Mesothelial cell of epicardium (in vitro differentiated cells): ENCODE data around the gene FLT4. TPM values are rescaled to one million over a fixed set of nuclear protein-coding genes. Genes with fewer than 3 reads are reported as not detected.

Experiments used
- DNase-seq, 2 experiments: peaks; one replicate each; pipeline ENCODE4 v3.0.0; 2021; ENCODE audit warnings: low spot score in 2 of 2; ENCODE audit not compliant: unreplicated experiment in 2 of 2
- H3K27ac Mint-ChIP-seq: 2 replicates; pipeline ENCODE4 v1.8.0; 2021; ENCODE audit warnings: mixed read lengths
- H3K27me3 Mint-ChIP-seq: 2 replicates; pipeline ENCODE4 v1.8.0; 2021; ENCODE audit warnings: low read depth, mixed read lengths
- H3K36me3 Mint-ChIP-seq: 2 replicates; pipeline ENCODE4 v1.8.0; 2021; ENCODE audit warnings: mixed read lengths
- H3K4me1 Mint-ChIP-seq: 2 replicates; pipeline ENCODE4 v1.8.0; 2021; ENCODE audit warnings: mixed read lengths
- H3K4me3 Mint-ChIP-seq: 2 replicates; pipeline ENCODE4 v1.8.0; 2021; ENCODE audit warnings: mild to moderate bottlenecking, moderate library complexity, mixed read lengths
- H3K9me3 Mint-ChIP-seq: 2 replicates; pipeline ENCODE4 v1.8.0; 2021; ENCODE audit warnings: mixed read lengths
- total RNA-seq: library from RNA; stranded (reverse); gene quantifications from 3 replicates; pipeline ENCODE4 v1.2.1, GENCODE V29; 2021
- TF ChIP-seq, protein P1 (sequence below): fragments of 200-600 bp; sonication (generic); IDR thresholded peaks from one replicate; pipeline ENCODE4 v1.5.0; 2021; ENCODE audit warnings: antibody characterized with exemption; ENCODE audit not compliant: unreplicated experiment

The FLT4 gene
- total RNA-seq, 1 donor from 2014 or later: 1.8 TPM

DNA sequence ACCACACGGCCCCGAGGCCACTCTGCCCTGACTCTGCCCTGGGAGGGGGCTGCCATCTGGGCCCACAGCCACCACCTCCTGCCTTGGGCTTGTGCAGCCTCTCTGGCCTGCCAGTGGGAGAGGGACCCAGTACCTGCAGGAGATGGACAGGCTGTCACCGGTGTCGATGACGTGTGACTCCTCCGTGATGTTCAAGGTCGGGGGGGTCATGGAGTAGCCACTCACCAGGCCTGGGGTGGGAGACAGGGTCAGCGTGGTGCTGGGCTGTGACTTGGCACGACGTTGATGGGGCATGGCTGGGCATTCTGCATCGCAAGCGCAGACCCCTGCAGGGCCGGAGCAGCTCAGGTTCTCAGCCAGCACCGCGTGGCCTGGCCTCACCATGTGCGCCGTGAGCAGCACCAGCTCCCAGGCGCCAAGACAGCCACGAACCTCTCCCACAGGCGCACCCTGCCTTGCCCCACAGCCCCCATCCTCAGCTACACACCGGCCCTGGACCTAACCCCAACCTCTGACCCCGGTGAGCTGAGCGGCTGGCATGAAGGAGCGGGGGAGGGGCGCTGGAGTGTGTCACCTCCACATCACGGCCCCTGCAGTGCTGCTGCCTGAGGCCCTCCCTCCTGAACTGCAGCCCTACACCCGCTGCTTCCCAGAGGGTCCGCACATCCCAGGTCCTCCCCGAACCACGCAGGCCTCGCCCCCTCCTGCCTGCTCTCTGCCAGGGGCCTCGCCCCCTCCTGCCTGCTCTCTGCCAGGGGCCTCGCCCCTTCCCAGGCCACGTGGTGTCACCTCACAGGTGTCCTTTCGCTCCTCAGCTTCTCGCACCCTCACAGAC is 17.6 kb downstream of the FLT4 start:
- Mint-ChIP-seq H3K27ac (no peak overlapping the region), H3K36me3 (no peaks in the 10 kb centered on the region), H3K4me1 (peaks cover 2% of the 10 kb centered on the region), H3K9me3 (no peaks in the 10 kb centered on the region), H3K27me3 (peaks cover 16% of the 10 kb centered on the region), H3K4me3 (no peak overlapping the region)
- DNase-seq: no peak
- TF ChIP-seq, protein P1, sequence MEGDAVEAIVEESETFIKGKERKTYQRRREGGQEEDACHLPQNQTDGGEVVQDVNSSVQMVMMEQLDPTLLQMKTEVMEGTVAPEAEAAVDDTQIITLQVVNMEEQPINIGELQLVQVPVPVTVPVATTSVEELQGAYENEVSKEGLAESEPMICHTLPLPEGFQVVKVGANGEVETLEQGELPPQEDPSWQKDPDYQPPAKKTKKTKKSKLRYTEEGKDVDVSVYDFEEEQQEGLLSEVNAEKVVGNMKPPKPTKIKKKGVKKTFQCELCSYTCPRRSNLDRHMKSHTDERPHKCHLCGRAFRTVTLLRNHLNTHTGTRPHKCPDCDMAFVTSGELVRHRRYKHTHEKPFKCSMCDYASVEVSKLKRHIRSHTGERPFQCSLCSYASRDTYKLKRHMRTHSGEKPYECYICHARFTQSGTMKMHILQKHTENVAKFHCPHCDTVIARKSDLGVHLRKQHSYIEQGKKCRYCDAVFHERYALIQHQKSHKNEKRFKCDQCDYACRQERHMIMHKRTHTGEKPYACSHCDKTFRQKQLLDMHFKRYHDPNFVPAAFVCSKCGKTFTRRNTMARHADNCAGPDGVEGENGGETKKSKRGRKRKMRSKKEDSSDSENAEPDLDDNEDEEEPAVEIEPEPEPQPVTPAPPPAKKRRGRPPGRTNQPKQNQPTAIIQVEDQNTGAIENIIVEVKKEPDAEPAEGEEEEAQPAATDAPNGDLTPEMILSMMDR: no peak

DNA sequence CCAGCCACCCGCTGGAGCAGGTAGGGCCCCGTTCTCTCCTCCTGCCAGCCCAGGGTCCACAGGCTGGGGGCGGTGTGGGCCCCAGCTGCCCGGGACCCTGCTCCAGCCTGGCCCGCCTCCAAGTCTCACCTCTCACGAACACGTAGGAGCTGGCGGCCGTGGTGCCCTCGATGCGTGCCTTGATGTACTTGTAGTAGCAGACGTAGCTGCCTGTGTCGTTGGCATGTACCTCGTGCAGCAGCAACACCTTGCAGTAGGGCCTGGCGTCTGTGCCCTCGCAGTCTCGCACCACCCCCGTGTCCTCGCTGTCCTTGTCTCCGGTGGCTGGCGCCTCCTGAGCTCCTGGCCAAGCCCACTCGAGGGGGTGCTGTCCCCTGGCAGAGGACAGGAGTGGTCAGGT is 19.0 kb downstream of the FLT4 start:
- no peak for DNase-seq
- H3K27ac Mint-ChIP-seq: no peak overlapping the region
- TF ChIP-seq, protein P1: no peak
- H3K9me3 Mint-ChIP-seq: no peaks in the 10 kb centered on the region
- no peak overlapping the region for H3K4me3 Mint-ChIP-seq
- no peaks in the 10 kb centered on the region for H3K36me3 Mint-ChIP-seq
- H3K4me1 Mint-ChIP-seq: peaks cover 2% of the 10 kb centered on the region
- peaks cover 10% of the 10 kb centered on the region for H3K27me3 Mint-ChIP-seq

DNA sequence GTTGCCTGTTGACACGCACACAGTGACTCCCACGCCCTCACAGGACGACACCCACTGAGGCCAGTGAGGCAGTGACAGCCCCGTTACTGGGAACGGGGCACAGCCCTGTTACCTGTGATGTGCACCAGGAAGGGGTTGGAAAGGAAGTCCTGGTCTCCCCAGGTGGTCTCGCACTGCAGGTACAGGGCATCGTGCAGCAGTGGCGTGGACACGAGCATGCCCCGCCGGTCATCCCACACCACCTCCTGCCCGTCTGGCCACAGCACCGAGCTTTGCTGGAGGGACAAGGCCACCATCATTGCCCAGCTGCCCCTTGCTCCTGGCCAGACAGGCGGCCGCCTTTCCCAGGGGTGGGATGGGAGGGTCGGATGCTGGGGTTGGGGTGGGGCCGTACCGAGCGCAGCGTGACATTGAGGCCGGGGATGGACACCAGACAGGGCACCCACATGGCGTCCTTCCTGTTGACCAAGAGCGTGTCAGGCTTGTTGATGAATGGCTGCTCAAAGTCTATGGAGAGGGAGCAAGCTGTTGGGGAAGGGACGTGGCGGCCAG is 19.5 kb downstream of the FLT4 start:
- Mint-ChIP-seq H3K36me3 (no peaks in the 10 kb centered on the region), H3K9me3 (no peaks in the 10 kb centered on the region)

DNA sequence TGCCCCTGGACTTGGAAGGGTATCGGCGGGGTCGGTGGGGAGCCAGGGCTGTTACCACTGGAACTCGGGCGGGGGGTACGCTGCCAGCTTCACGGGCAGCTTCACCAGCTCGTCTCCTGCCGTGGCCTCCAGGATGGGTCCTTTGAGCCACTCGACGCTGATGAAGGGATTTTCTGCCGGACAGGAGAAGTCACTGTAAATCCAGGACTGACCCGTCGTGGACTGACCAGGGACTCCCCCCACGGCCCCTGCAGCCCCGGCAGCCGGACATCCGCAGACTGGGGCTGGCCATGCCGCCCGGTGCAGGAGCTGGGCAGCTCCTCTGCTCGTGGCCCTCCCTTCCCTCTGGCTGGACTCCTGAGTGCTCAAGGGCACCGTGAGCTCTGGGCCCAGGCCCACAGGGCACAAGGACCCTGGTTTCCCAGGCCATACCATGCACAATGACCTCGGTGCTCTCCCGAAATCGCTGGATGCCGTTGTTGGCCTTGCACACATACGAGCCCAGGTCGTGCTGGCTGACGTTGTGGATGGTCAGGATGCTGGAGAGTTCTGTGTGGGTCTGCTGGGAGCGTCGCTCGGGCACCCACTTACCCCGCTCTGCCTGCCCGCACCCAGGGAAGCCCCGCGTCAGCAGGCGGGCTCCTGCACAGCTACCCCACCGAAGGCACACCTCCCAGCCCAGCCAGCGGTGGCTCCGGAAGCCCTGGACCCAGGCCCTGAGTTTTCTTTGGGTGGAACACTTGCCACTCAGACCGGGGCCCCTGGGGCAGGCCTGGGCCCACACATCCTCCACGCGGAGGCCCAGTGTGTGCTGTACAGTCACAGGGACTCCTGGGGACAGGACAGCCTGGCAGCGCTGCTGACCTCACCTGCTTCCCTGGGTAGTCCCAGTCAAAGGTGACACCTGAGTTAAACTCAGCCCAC is 20.3 kb downstream of the FLT4 start:
- Mint-ChIP-seq H3K4me1 (peaks cover 2% of the 10 kb centered on the region), H3K36me3 (no peaks in the 10 kb centered on the region), H3K27ac (no peak overlapping the region), H3K4me3 (no peak overlapping the region), H3K27me3 (peaks cover 10% of the 10 kb centered on the region), H3K9me3 (no peaks in the 10 kb centered on the region)
- DNase-seq: no peak
- TF ChIP-seq, protein P1: no peak

More for the DNA sequence above, 19.5 kb downstream of the FLT4 start:
- H3K4me1 Mint-ChIP-seq: peaks cover 2% of the 10 kb centered on the region
- no peak for DNase-seq
- H3K4me3 Mint-ChIP-seq: no peak overlapping the region
- peaks cover 10% of the 10 kb centered on the region for H3K27me3 Mint-ChIP-seq
- H3K27ac Mint-ChIP-seq: no peak overlapping the region
- TF ChIP-seq, protein P1: no peak

DNA sequence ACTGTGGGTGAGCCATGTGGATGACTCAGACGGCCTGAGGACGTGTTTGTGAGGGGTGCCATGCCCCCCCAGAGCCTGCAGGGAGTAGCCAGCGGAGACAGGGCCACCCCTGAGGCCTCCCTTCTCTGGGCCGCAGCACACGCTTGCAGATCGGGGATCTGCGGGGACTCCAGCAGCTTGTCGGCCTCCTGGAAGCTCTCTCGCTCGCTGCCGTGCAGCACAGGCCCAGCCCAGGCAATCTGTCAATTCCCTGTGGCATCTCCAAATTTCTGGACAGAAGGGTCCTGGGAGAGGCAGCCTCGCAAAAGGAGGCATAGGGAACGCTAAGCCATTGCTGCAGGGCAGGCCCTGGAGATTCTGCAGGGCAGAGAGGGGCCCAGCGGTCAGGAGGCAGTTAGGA is 21.2 kb downstream of the FLT4 start:
- Mint-ChIP-seq H3K4me1 (peaks cover 2% of the 10 kb centered on the region), H3K27ac (no peak overlapping the region), H3K4me3 (no peak overlapping the region), H3K27me3 (peaks cover 7% of the 10 kb centered on the region), H3K36me3 (no peaks in the 10 kb centered on the region), H3K9me3 (no peaks in the 10 kb centered on the region)
- TF ChIP-seq, protein P1: no peak
- DNase-seq: no peak
